ENCODE data around the gene LMNTD1. TPM values are rescaled to one million over a fixed set of nuclear protein-coding genes. Genes with fewer than 3 reads are reported as not detected.

Gene LMNTD1
- total and polyA plus RNA-seq, 9 of the 15 experiments (the other 6 are each of a cell fraction or from before 2014, with no cell fraction given) = not detected

DNA sequence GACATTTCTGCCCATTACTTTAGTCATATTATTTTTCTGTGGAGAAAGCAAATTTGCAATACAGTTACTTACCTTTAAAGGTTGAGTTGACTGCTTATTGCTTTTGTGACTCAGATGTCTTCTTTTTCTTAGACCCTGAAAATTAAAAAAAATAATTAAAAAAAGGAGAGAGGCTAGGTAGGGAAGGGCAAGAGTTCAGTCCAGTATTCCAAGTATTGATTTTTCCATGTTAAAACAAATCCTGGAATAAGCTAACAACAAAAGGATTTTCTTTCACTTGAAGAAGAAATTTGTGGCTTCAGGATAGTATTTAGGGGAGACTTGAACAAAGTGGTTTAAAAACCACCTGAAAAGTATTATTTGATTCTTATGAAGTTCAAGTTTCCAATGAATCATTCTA is 49.4 kb downstream of the LMNTD1 start:
- Histone ChIP-seq H3K9ac (ENCODE audit: insufficient read depth in 1 of 2, low read depth in 2 of 2, low read length in 2 of 2) (no peak overlapping the region), H3K4me2 (ENCODE audit: insufficient read depth, low read length) (no peak overlapping the region), H3K36me3 (ENCODE audit: control insufficient read depth, insufficient read depth, low read length) (no peaks in the 10 kb centered on the region), H3K27ac (ENCODE audit: extremely low read depth, low read depth, low read length) (no peak overlapping the region), H3K9me3 (replicated peaks; ENCODE audit: control insufficient read depth, insufficient read depth, low read depth, low read length) (no peaks in the 10 kb centered on the region), H3K4me1 (replicated peaks in 1 of 2; ENCODE audit: control insufficient read depth in 2 of 2, insufficient read depth in 2 of 2, low read length in 2 of 2) (no peaks in the 10 kb centered on the region), H3K9me1 (ENCODE audit: control insufficient read depth, insufficient read depth, low read length) (no peaks in the 10 kb centered on the region), H3K79me2 (ENCODE audit: control insufficient read depth, insufficient read depth, low read length) (no peaks in the 10 kb centered on the region), H3K27me3 (ENCODE audit: control insufficient read depth in 2 of 2, insufficient read depth in 2 of 2, low read length in 2 of 2) (no peaks in the 10 kb centered on the region), H4K20me1 (replicated peaks; ENCODE audit: control insufficient read depth, insufficient read depth, low read length) (no peaks in the 10 kb centered on the region), H3K4me3 (no peak overlapping the region), H2AFZ (ENCODE audit: low read depth, low read length) (no peak overlapping the region)
- FAIRE-seq (no peak), ATAC-seq (no peak), DNase-seq (ENCODE audit: extremely low read depth in 1 of 4, low spot score in 3 of 4) (no peak)
- no TSS peak for BruUV-seq (replicated peaks)
- ChIA-PET CTCF (ENCODE audit: low intra/inter-chr PET ratio) (no interaction called here), POLR2A (no interaction called here)
- intact Hi-C loops (cut with micrococcal nuclease) (no loop called here), in situ Hi-C loops (cut with MboI) (no loop called here)
- no peak for TF ChIP-seq ZNF589 (CRISPR knock-in tag; IDR thresholded peaks at IDR 0.05; ENCODE audit: low read depth)
- no peak for TF ChIP-seq ZNF146 (CRISPR knock-in tag; IDR thresholded peaks at IDR 0.05; ENCODE audit: unreplicated experiment)
- TF ChIP-seq E2F3 (CRISPR knock-in tag; IDR thresholded peaks at IDR 0.05) = no peak
- TF ChIP-seq, protein P1, sequence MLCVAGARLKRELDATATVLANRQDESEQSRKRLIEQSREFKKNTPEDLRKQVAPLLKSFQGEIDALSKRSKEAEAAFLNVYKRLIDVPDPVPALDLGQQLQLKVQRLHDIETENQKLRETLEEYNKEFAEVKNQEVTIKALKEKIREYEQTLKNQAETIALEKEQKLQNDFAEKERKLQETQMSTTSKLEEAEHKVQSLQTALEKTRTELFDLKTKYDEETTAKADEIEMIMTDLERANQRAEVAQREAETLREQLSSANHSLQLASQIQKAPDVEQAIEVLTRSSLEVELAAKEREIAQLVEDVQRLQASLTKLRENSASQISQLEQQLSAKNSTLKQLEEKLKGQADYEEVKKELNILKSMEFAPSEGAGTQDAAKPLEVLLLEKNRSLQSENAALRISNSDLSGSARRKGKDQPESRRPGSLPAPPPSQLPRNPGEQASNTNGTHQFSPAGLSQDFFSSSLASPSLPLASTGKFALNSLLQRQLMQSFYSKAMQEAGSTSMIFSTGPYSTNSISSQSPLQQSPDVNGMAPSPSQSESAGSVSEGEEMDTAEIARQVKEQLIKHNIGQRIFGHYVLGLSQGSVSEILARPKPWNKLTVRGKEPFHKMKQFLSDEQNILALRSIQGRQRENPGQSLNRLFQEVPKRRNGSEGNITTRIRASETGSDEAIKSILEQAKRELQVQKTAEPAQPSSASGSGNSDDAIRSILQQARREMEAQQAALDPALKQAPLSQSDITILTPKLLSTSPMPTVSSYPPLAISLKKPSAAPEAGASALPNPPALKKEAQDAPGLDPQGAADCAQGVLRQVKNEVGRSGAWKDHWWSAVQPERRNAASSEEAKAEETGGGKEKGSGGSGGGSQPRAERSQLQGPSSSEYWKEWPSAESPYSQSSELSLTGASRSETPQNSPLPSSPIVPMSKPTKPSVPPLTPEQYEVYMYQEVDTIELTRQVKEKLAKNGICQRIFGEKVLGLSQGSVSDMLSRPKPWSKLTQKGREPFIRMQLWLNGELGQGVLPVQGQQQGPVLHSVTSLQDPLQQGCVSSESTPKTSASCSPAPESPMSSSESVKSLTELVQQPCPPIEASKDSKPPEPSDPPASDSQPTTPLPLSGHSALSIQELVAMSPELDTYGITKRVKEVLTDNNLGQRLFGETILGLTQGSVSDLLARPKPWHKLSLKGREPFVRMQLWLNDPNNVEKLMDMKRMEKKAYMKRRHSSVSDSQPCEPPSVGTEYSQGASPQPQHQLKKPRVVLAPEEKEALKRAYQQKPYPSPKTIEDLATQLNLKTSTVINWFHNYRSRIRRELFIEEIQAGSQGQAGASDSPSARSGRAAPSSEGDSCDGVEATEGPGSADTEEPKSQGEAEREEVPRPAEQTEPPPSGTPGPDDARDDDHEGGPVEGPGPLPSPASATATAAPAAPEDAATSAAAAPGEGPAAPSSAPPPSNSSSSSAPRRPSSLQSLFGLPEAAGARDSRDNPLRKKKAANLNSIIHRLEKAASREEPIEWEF (CRISPR knock-in tag; IDR thresholded peaks at IDR 0.05) = no peak
- TF ChIP-seq SREBF2 (CRISPR knock-in tag; IDR thresholded peaks at IDR 0.05) = no peak
- no peak for TF ChIP-seq U2AF1 (optimal IDR thresholded peaks at IDR 0.05; ENCODE audit: low read depth, low read length)
- TF ChIP-seq, protein P2, sequence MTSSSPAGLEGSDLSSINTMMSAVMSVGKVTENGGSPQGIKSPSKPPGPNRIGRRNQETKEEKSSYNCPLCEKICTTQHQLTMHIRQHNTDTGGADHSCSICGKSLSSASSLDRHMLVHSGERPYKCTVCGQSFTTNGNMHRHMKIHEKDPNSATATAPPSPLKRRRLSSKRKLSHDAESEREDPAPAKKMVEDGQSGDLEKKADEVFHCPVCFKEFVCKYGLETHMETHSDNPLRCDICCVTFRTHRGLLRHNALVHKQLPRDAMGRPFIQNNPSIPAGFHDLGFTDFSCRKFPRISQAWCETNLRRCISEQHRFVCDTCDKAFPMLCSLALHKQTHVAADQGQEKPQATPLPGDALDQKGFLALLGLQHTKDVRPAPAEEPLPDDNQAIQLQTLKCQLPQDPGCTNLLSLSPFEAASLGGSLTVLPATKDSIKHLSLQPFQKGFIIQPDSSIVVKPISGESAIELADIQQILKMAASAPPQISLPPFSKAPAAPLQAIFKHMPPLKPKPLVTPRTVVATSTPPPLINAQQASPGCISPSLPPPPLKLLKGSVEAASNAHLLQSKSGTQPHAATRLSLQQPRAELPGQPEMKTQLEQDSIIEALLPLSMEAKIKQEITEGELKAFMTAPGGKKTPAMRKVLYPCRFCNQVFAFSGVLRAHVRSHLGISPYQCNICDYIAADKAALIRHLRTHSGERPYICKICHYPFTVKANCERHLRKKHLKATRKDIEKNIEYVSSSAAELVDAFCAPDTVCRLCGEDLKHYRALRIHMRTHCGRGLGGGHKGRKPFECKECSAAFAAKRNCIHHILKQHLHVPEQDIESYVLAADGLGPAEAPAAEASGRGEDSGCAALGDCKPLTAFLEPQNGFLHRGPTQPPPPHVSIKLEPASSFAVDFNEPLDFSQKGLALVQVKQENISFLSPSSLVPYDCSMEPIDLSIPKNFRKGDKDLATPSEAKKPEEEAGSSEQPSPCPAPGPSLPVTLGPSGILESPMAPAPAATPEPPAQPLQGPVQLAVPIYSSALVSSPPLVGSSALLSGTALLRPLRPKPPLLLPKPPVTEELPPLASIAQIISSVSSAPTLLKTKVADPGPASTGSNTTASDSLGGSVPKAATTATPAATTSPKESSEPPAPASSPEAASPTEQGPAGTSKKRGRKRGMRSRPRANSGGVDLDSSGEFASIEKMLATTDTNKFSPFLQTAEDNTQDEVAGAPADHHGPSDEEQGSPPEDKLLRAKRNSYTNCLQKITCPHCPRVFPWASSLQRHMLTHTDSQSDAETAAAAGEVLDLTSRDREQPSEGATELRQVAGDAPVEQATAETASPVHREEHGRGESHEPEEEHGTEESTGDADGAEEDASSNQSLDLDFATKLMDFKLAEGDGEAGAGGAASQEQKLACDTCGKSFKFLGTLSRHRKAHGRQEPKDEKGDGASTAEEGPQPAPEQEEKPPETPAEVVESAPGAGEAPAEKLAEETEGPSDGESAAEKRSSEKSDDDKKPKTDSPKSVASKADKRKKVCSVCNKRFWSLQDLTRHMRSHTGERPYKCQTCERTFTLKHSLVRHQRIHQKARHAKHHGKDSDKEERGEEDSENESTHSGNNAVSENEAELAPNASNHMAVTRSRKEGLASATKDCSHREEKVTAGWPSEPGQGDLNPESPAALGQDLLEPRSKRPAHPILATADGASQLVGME (CRISPR knock-in tag; IDR thresholded peaks at IDR 0.05) = no peak

Data from K562 (cell line).